H1 (cell line): ENCODE data around the gene FBN1.

ENCODE experiments used
- BCL11A ChIP-seq, 2 experiments: IDR thresholded peaks; one replicate each; pipeline ENCODE4 v1.6.1; 2011; ENCODE audit warnings: low read depth in 2 of 2, low read length in 2 of 2, mild to moderate bottlenecking in 2 of 2
- FOSL1 ChIP-seq: IDR thresholded peaks from 2 replicates; pipeline ENCODE4 v1.6.1; 2011; ENCODE audit warnings: mild to moderate bottlenecking, low read depth, low read length, moderate library complexity; ENCODE audit not compliant: insufficient read depth
- JUND ChIP-seq: IDR thresholded peaks from 2 replicates; pipeline ENCODE4 v1.6.1; 2011; ENCODE audit warnings: mild to moderate bottlenecking, improper control_type of control experiment, low read length
- PHF8 ChIP-seq: fragments of 200-600 bp; sonication (generic); conservative IDR thresholded peaks from 2 replicates; pipeline ENCODE4 v1.7.1; 2012; ENCODE audit warnings: low read depth, mild to moderate bottlenecking, inconsistent platforms, low read length, moderate library complexity
- TF ChIP-seq, protein P1 (sequence below), 3 experiments: IDR thresholded peaks; 1 replicate in 2 of 3; 2 replicates in 1 of 3; pipeline versions ENCODE4 v1.5.1 to v1.6.1; 2011; ENCODE audit warnings: low read length in 3 of 3, mild to moderate bottlenecking in 3 of 3, inconsistent platforms in 2 of 3, low read depth in 1 of 3, moderate library complexity in 1 of 3; ENCODE audit not compliant: insufficient read depth in 1 of 3; ENCODE audit errors: control extremely low read depth in 1 of 3

DNA sequence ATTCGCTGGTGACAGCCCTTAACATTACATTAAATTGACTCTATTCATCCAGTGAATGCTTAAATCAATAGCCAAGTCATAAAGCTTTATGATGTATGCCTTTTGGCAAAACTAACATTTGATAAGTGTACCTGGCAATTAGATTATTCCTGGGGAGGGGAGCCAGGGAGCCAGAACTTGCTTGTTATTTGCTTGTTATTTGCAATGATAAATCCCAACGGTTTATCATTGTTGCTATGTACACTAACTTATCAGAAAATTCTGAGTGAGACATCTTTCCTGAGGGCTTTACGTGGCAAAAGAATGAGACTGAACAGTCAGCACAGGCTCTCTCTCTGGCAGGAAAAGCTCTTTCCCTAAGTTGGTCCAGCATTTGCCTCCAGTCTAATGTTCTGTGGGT, 35.8 kb upstream of the FBN1 start:
- TF ChIP-seq JUND = no peak
- TF ChIP-seq BCL11A (IDR thresholded peaks at IDR 0.05; ENCODE audit: low read depth in 2 of 2, low read length in 2 of 2) = no peak
- no peak for TF ChIP-seq PHF8
- TF ChIP-seq, protein P1, sequence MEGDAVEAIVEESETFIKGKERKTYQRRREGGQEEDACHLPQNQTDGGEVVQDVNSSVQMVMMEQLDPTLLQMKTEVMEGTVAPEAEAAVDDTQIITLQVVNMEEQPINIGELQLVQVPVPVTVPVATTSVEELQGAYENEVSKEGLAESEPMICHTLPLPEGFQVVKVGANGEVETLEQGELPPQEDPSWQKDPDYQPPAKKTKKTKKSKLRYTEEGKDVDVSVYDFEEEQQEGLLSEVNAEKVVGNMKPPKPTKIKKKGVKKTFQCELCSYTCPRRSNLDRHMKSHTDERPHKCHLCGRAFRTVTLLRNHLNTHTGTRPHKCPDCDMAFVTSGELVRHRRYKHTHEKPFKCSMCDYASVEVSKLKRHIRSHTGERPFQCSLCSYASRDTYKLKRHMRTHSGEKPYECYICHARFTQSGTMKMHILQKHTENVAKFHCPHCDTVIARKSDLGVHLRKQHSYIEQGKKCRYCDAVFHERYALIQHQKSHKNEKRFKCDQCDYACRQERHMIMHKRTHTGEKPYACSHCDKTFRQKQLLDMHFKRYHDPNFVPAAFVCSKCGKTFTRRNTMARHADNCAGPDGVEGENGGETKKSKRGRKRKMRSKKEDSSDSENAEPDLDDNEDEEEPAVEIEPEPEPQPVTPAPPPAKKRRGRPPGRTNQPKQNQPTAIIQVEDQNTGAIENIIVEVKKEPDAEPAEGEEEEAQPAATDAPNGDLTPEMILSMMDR (IDR thresholded peaks at IDR 0.05; ENCODE audit: control extremely low read depth in 1 of 3, insufficient read depth in 1 of 3, low read depth in 1 of 3, low read length in 3 of 3) = no peak
- no peak for TF ChIP-seq FOSL1
